Heart left ventricle (tissue), 13 donors: Measurements from ENCODE around the gene TSPAN6.

Experiments
- CTCF ChIP-seq, 12 donors: fragments of 200-600 bp; sonication (generic) in 4 of 12; IDR thresholded peaks; one replicate each; pipeline versions ENCODE4 v1.5.0 to v1.8.0; 2018 to 2022; ENCODE audit warnings: antibody characterized with exemption in 12 of 12, mild to moderate bottlenecking in 5 of 12
- POLR2A ChIP-seq, 2 donors: fragments of 450-650 bp; IDR thresholded peaks; one replicate each; pipeline ENCODE4 v1.6.1; 2017; ENCODE audit warnings: antibody characterized with exemption in 2 of 2, mild to moderate bottlenecking in 2 of 2, moderate library complexity in 2 of 2
- donor health status: ischemic (EF 13 %, LVEDD 7.1; RV severe dilation, severe dysfunction).
- donor health status: DM: no; HTN: yes; CAD: no.
- donor health status: DM: no; HTN: no; CAD: no.
- donor health status: ischemic (EF 25% LVEDD 6.9; RV normal size, moderate dysfunction).
- donor health status: ischemic (EF 25% LVEDD 5.7; RV mildly dilated, moderate dysfunction).
- donor health status: ischemic (EF 35%, LVEDD 5.7; RV mildly dilated, moderate dysfunction).
- donor health status: nonischemic (EF 11% LVEDD 7.7; RV severe dilation, severe dysfunction).
- donor health status: DM: yes; HTN: yes; CAD: no.
- donor health status: PGD.
- donor health status: ischemic (EF 29% LVEDD 5.4; RV normal size, mild dysfunction).
- donor health status: nonischemic (EF 23%, LVEDD 6.1; RV moderate dilation, normal function).

- TF ChIP-seq CTCF (IDR thresholded peaks at IDR 0.05) (no peak), POLR2A (IDR thresholded peaks at IDR 0.05) (no peak)
Measured at GRCh38 chrX:100593126-100593525, 43.5 kb downstream of the TSPAN6 start.
